K562 (cell line): ENCODE measurements around the gene DKC1. TPM values are rescaled to one million over a fixed set of nuclear protein-coding genes. Genes with fewer than 3 reads are reported as not detected.
A peak's percentile ranks its signal among the peaks of the same experiment; 100 is the strongest.

Source experiments
- PHF20 ChIP-seq: fragments of 450-650 bp; IDR thresholded peaks from 2 replicates; pipeline ENCODE4 v1.6.1; 2018; ENCODE audit not compliant: partially characterized antibody
- PRDM10 ChIP-seq: fragments of 450-650 bp; IDR thresholded peaks from 2 replicates; pipeline ENCODE4 v1.6.1; 2018; ENCODE audit not compliant: partially characterized antibody
- SAFB2 ChIP-seq: fragments of 200-400 bp; formaldehyde crosslinking; IDR thresholded peaks from 2 replicates; pipeline ENCODE4 v1.6.1; 2018; ENCODE audit warnings: borderline replicate concordance, low read length, low read depth, moderate library complexity; ENCODE audit not compliant: severe bottlenecking
- TCF3 ChIP-seq: sonication (generic); formaldehyde crosslinking; IDR thresholded peaks from 2 replicates; pipeline ENCODE4 v1.4.0; 2020; ENCODE audit warnings: mild to moderate bottlenecking, missing genetic modification reagents
- TEAD4 ChIP-seq, 2 experiments: sonication (generic) in 1 of 2; formaldehyde crosslinking in 1 of 2; IDR thresholded peaks; 2 replicates each; pipeline versions ENCODE4 v1.6.1 to v1.8.0; 2012 to 2022; ENCODE audit warnings: borderline replicate concordance in 1 of 2, inconsistent platforms in 1 of 2, low read length in 1 of 2, mild to moderate bottlenecking in 1 of 2, missing genetic modification reagents in 1 of 2
- polyA plus RNA-seq, 8 experiments: library from polyadenylated mRNA; depleted of rRNA in 4 of 8; stranded (reverse) in 5 of 8; unstranded in 3 of 8; fragments of >200 nt; fragmentation: Nextera tagmentation in 2 of 8; fragmentation: Illumina TruSeq in 1 of 8; extraction: Ambion mirVana in 2 of 8; extraction: Trizol in 1 of 8; gene quantifications; 2 replicates each; pipeline versions ENCODE4 v1.2.1 to v1.2.3, GENCODE V29; 2011 to 2014; ENCODE audit warnings: inconsistent platforms in 1 of 8, missing spikeins in 1 of 8
- total RNA-seq, 7 experiments: library from RNA; depleted of rRNA in 6 of 7; stranded (reverse); fragments of >200 nt in 6 of 7; fragmentation: Illumina TruSeq in 2 of 7; extraction: Trizol in 2 of 7; gene quantifications; 2 replicates each; pipeline versions ENCODE4 v1.2.1 to v1.2.3, GENCODE V29; 2011 to 2021; ENCODE audit warnings: low replicate concordance in 1 of 7
- TF ChIP-seq, protein P1 (sequence below): fragments of 250-450 bp; sonication (Bioruptor Pico); IDR thresholded peaks from 2 replicates; pipeline ENCODE4 v1.6.1; 2021; ENCODE audit warnings: mild to moderate bottlenecking

The DKC1 gene
- total and polyA plus RNA-seq, 9 of the 15 experiments (the other 6 are each of a cell fraction or from before 2014, with no cell fraction given), result 205 to 313 (median 219) TPM

- TF ChIP-seq PRDM10 (no peak), TCF3 (CRISPR knock-in tag) (peak; percentile 87), PHF20 (no peak), TEAD4 (IDR thresholded peaks at IDR 0.05; ENCODE audit: low read length) (peak; percentile 87), TEAD4 (CRISPR knock-in tag; IDR thresholded peaks at IDR 0.05; ENCODE audit: borderline replicate concordance) (no peak), SAFB2 (no peak)
- TF ChIP-seq, protein P1, sequence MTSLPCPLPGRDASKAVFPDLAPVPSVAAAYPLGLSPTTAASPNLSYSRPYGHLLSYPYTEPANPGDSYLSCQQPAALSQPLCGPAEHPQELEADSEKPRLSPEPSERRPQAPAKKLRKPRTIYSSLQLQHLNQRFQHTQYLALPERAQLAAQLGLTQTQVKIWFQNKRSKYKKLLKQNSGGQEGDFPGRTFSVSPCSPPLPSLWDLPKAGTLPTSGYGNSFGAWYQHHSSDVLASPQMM (CRISPR knock-in tag), result no peak
These were observed 10.9 kb upstream of the DKC1 start (continued) for GRCh38 chrX:154751669-154752271.
